Ascending aorta (tissue), 2 donors: ENCODE data around the gene STXBP6. TPM values are rescaled to one million over a fixed set of nuclear protein-coding genes. Genes with fewer than 3 reads are reported as not detected.

Experiments
- DNase-seq, 2 donors: peaks; one replicate each; pipeline ENCODE4 v3.0.0-alpha.2; 2019; ENCODE audit warnings: low spot score in 2 of 2
- H3K27ac ChIP-seq, 2 donors: fragments of 200-600 bp; sonication (generic); one replicate each; pipeline ENCODE4 v1.5.1; 2016 to 2017; ENCODE audit warnings: mild to moderate bottlenecking in 1 of 2
- H3K27me3 ChIP-seq: fragments of 200-600 bp; sonication (generic); one replicate; pipeline ENCODE4 v1.5.1; 2017
- H3K36me3 ChIP-seq, 2 donors: fragments of 200-600 bp; sonication (generic); one replicate each; pipeline ENCODE4 v1.5.1; 2016
- H3K4me1 ChIP-seq, 2 donors: fragments of 200-600 bp; sonication (generic); one replicate each; pipeline ENCODE4 v1.5.1; 2016 to 2017; ENCODE audit warnings: mild to moderate bottlenecking in 1 of 2
- H3K4me3 ChIP-seq, 2 donors: fragments of 200-600 bp; sonication (generic); one replicate each; pipeline ENCODE4 v1.5.1; 2016 to 2017; ENCODE audit warnings: mild to moderate bottlenecking in 1 of 2
- H3K9me3 ChIP-seq, 2 donors: fragments of 200-600 bp; sonication (generic); one replicate each; pipeline ENCODE4 v1.5.1; 2016
- CTCF ChIP-seq, 3 experiments: fragments of 200-600 bp in 2 of 3; fragments of 450-650 bp in 1 of 3; sonication (generic) in 2 of 3; IDR thresholded peaks; one replicate each; pipeline ENCODE4 v1.5.1; 2016 to 2019; ENCODE audit warnings: antibody characterized with exemption in 3 of 3, mild to moderate bottlenecking in 1 of 3, moderate library complexity in 1 of 3
- intact Hi-C: fragments of 100-400 bp; cut with DNase I; formaldehyde crosslinking; loops from one replicate; pipeline ENCODE4 v1.15.1; 2023
- total RNA-seq: library from RNA; depleted of rRNA; stranded (reverse); fragments of >200 nt; gene quantifications from one replicate; pipeline ENCODE4 v1.1.0, GENCODE V29; 2016

The STXBP6 gene
- total RNA-seq, 1 donor from 2014 or later, result 0.21 TPM

GRCh38 chr14:24904533-24904932 lies 145.4 kb downstream of the STXBP6 start:
- H3K9me3 ChIP-seq, result no peaks in the 10 kb centered on the region
- no peak overlapping the region for H3K27ac ChIP-seq
- no peak for DNase-seq
- H3K36me3 ChIP-seq, result no peaks in the 10 kb centered on the region
- intact Hi-C loops, result no loop called here
- H3K4me1 ChIP-seq, result no peaks in the 10 kb centered on the region
- H3K27me3 ChIP-seq, result no peaks in the 10 kb centered on the region
- no peak for TF ChIP-seq CTCF (IDR thresholded peaks at IDR 0.05)
- no peak overlapping the region for H3K4me3 ChIP-seq

GRCh38 chr14:24903337-24903736 lies 146.6 kb downstream of the STXBP6 start:
- no peak for DNase-seq
- intact Hi-C loops, result no loop called here
- H3K36me3 ChIP-seq, result no peaks in the 10 kb centered on the region
- TF ChIP-seq CTCF (IDR thresholded peaks at IDR 0.05), result no peak
- no peak overlapping the region for H3K4me3 ChIP-seq
- no peaks in the 10 kb centered on the region for H3K9me3 ChIP-seq
- no peaks in the 10 kb centered on the region for H3K27me3 ChIP-seq
- no peak overlapping the region for H3K27ac ChIP-seq
- H3K4me1 ChIP-seq, result no peaks in the 10 kb centered on the region

GRCh38 chr14:24900269-24901100 lies 149.5 kb downstream of the STXBP6 start:
- no peaks in the 10 kb centered on the region for H3K27me3 ChIP-seq
- H3K27ac ChIP-seq, result no peak overlapping the region
- H3K36me3 ChIP-seq, result no peaks in the 10 kb centered on the region
- no peak overlapping the region for H3K4me3 ChIP-seq
- intact Hi-C loops, result no loop called here
- no peak for TF ChIP-seq CTCF (IDR thresholded peaks at IDR 0.05)
- no peaks in the 10 kb centered on the region for H3K9me3 ChIP-seq
- H3K4me1 ChIP-seq, result no peaks in the 10 kb centered on the region
- no peak for DNase-seq

- no peak for TF ChIP-seq CTCF (IDR thresholded peaks at IDR 0.05)
- no peaks in the 10 kb centered on the region for H3K36me3 ChIP-seq
- no peaks in the 10 kb centered on the region for H3K27me3 ChIP-seq
- no peak overlapping the region for H3K4me3 ChIP-seq
- no peaks in the 10 kb centered on the region for H3K4me1 ChIP-seq
- intact Hi-C loops, result no loop called here
- no peak for DNase-seq
- H3K27ac ChIP-seq, result no peak overlapping the region
- no peaks in the 10 kb centered on the region for H3K9me3 ChIP-seq
Observed at GRCh38 chr14:24897793-24898192, 152.2 kb downstream of the STXBP6 start.

GRCh38 chr14:24895622-24896021 lies 154.3 kb downstream of the STXBP6 start:
- Histone ChIP-seq H3K9me3 (no peaks in the 10 kb centered on the region), H3K27me3 (no peaks in the 10 kb centered on the region), H3K36me3 (no peaks in the 10 kb centered on the region), H3K4me3 (no peak overlapping the region), H3K27ac (no peak overlapping the region), H3K4me1 (no peaks in the 10 kb centered on the region)
- DNase-seq, result no peak
- TF ChIP-seq CTCF (IDR thresholded peaks at IDR 0.05), result no peak
- intact Hi-C loops, result no loop called here
